Esophagus muscularis mucosa (tissue), 4 donors: ENCODE data around the gene TSHR.

Experiments used
- CTCF ChIP-seq, 3 experiments: fragments of 200-600 bp in 2 of 3; fragments of 450-650 bp in 1 of 3; sonication (generic) in 2 of 3; IDR thresholded peaks; one replicate each; pipeline ENCODE4 v1.5.1; 2017 to 2019; ENCODE audit warnings: antibody characterized with exemption in 3 of 3, mild to moderate bottlenecking in 2 of 3, moderate library complexity in 1 of 3
- EP300 ChIP-seq: sonication (generic); formaldehyde crosslinking; IDR thresholded peaks from one replicate; pipeline ENCODE4 v1.6.1; 2017; ENCODE audit warnings: antibody characterized with exemption
- POLR2A ChIP-seq: fragments of 450-650 bp; IDR thresholded peaks from one replicate; pipeline ENCODE4 v1.6.1; 2017; ENCODE audit warnings: antibody characterized with exemption, moderate library complexity, mild to moderate bottlenecking, low read depth
- POLR2AphosphoS5 ChIP-seq, 2 donors: sonication (generic); formaldehyde crosslinking; IDR thresholded peaks; one replicate each; pipeline ENCODE4 v1.6.1; 2017; ENCODE audit warnings: antibody characterized with exemption in 2 of 2

GRCh38 chr14:81004575-81004974 lies 49.2 kb downstream of the TSHR start:
- TF ChIP-seq CTCF (IDR thresholded peaks at IDR 0.05) (no peak), POLR2A (no peak), POLR2AphosphoS5 (IDR thresholded peaks at IDR 0.05) (no peak), EP300 (no peak)
